GM19099 (cell line): ENCODE results near the gene PRKN.

Source experiments
- POLR2A ChIP-seq: IDR thresholded peaks from 3 replicates; pipeline ENCODE4 v1.6.1; 2011; ENCODE audit warnings: low read depth; ENCODE audit not compliant: insufficient read length; ENCODE audit errors: extremely low read depth

PRKN gene

GRCh38 chr6:161836643-161837448 lies 890.7 kb downstream of the PRKN start:
- no peak for TF ChIP-seq POLR2A

- no peak for TF ChIP-seq POLR2A
Observed at GRCh38 chr6:161835500-161836215, 891.9 kb downstream of the PRKN start.

- TF ChIP-seq POLR2A, result no peak
Observed at GRCh38 chr6:161834426-161834825, 893.1 kb downstream of the PRKN start.

- TF ChIP-seq POLR2A, result no peak
Observed at GRCh38 chr6:161833099-161833860, 894.3 kb downstream of the PRKN start.

GRCh38 chr6:161832622-161833021 lies 894.9 kb downstream of the PRKN start:
- no peak for TF ChIP-seq POLR2A

GRCh38 chr6:161830866-161831616 lies 896.5 kb downstream of the PRKN start:
- no peak for TF ChIP-seq POLR2A

GRCh38 chr6:161829291-161829729 lies 898.3 kb downstream of the PRKN start:
- TF ChIP-seq POLR2A, result no peak

GRCh38 chr6:161828355-161828754 lies 899.2 kb downstream of the PRKN start:
- no peak for TF ChIP-seq POLR2A

- TF ChIP-seq POLR2A, result no peak
Observed at GRCh38 chr6:161826512-161826911, 901.1 kb downstream of the PRKN start.

GRCh38 chr6:161817881-161818280 lies 909.7 kb downstream of the PRKN start:
- no peak for TF ChIP-seq POLR2A

- TF ChIP-seq POLR2A, result no peak
Observed at GRCh38 chr6:161815965-161816364, 911.6 kb downstream of the PRKN start.

GRCh38 chr6:161813156-161813555 lies 914.4 kb downstream of the PRKN start:
- TF ChIP-seq POLR2A, result no peak

GRCh38 chr6:161809971-161810370 lies 917.6 kb downstream of the PRKN start:
- TF ChIP-seq POLR2A, result no peak

- TF ChIP-seq POLR2A, result no peak
Observed at GRCh38 chr6:161804838-161805237, 922.7 kb downstream of the PRKN start.

- TF ChIP-seq POLR2A, result no peak
Observed at GRCh38 chr6:161803131-161803530, 924.4 kb downstream of the PRKN start.

GRCh38 chr6:161802231-161802630 lies 925.3 kb downstream of the PRKN start:
- no peak for TF ChIP-seq POLR2A
